BE2C (cell line): Measurements from ENCODE around the gene FHL3.

Source experiments
- DNase-seq: peaks from one replicate; pipeline ENCODE4 v3.0.0-alpha.2; 2020
- H3K27me3 ChIP-seq: fragments of 250-450 bp; sonication (Bioruptor Pico); 2 replicates; pipeline ENCODE4 v1.5.1; 2020; ENCODE audit warnings: mild to moderate bottlenecking
- H3K36me3 ChIP-seq: fragments of 250-450 bp; sonication (Bioruptor Pico); 2 replicates; pipeline ENCODE4 v1.5.1; 2020; ENCODE audit warnings: mild to moderate bottlenecking
- H3K4me1 ChIP-seq: fragments of 250-450 bp; sonication (Bioruptor Pico); 2 replicates; pipeline ENCODE4 v1.5.1; 2020
- H3K4me3 ChIP-seq: 2 replicates; pipeline ENCODE4 v1.5.1; 2011; ENCODE audit warnings: low read depth, low read length
- H3K9me3 ChIP-seq: fragments of 250-450 bp; sonication (Bioruptor Pico); 2 replicates; pipeline ENCODE4 v1.5.1; 2020
- TF ChIP-seq, protein P1 (sequence below): IDR thresholded peaks from 2 replicates; pipeline ENCODE4 v1.5.1; 2012; ENCODE audit warnings: mild to moderate bottlenecking, low read depth, low read length

Gene FHL3

DNA sequence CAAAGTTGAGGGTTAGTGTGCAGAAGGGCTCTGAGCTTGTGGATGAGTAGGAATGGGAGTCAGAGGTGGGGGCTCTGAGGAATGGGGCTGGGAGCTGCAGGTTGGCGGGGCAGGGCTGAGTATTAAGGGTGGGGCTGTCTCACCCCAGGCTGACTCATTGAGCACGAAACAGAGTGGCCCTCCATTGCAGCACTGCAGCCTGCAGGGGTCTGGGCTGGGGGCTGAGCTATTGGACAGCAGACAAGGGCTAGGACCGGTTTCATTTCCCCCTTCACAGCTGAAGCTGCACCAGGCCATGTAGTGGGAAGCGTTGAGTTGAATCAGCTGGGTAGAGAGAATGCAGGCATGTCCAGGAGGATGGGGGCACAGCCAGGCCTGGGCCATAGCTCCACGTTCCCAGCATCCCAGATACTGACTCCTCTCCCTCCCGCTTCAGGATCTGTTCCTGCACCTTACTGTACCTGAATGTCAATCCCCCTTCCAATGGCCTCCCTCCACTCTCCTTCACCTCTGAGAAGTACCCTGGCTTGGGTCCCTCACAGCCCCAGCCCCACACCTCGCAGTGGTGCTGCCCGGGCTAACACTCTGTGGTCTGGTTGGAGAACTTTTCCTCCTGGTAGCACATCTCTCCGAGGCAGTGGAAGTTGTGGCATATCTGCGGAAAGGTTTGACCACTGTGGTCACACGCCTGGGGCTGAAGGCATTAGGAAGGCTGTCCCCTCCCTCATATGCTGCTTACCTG, 54.1 kb downstream of the FHL3 start:
- Histone ChIP-seq H3K9me3 (no peaks in the 10 kb centered on the region), H3K4me1 (no peaks in the 10 kb centered on the region), H3K4me3 (no peak overlapping the region), H3K36me3 (no peaks in the 10 kb centered on the region), H3K27me3 (no peaks in the 10 kb centered on the region)
- no peak for DNase-seq
- TF ChIP-seq, protein P1, sequence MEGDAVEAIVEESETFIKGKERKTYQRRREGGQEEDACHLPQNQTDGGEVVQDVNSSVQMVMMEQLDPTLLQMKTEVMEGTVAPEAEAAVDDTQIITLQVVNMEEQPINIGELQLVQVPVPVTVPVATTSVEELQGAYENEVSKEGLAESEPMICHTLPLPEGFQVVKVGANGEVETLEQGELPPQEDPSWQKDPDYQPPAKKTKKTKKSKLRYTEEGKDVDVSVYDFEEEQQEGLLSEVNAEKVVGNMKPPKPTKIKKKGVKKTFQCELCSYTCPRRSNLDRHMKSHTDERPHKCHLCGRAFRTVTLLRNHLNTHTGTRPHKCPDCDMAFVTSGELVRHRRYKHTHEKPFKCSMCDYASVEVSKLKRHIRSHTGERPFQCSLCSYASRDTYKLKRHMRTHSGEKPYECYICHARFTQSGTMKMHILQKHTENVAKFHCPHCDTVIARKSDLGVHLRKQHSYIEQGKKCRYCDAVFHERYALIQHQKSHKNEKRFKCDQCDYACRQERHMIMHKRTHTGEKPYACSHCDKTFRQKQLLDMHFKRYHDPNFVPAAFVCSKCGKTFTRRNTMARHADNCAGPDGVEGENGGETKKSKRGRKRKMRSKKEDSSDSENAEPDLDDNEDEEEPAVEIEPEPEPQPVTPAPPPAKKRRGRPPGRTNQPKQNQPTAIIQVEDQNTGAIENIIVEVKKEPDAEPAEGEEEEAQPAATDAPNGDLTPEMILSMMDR = no peak

DNA sequence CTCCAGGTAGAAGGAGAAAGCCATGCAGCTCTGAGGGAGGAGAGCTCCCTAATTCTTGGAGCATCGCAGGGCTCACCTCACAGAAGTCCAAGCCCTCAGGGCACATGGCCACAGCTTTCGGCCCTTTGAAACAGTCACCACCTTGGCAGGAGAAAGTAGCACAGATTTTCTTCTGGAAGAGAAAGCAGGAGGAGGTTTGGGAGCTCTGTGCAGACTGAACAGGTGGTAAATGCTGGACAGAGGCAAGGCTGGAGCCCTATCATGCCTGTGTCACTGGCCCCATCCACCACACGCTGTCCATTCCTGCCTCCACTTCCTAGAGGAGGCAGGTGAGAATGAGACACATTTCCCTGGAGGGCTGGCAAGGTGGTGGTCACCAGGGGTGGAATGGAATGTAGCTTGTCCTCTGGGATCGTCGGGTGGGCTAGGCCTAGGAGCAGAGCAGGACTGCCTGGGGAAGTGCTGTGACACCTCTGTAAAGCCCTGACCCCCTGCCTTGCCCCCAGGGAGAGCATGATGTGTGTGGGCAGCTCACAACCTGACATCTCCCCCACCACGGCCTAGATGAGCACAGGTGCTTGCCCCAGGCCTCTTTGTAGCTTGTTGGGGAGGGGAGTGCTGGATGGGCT, 55.7 kb downstream of the FHL3 start:
- TF ChIP-seq, protein P1 = no peak
- H3K36me3 ChIP-seq = no peaks in the 10 kb centered on the region
- no peaks in the 10 kb centered on the region for H3K27me3 ChIP-seq
- no peaks in the 10 kb centered on the region for H3K9me3 ChIP-seq
- no peaks in the 10 kb centered on the region for H3K4me1 ChIP-seq
- no peak overlapping the region for H3K4me3 ChIP-seq
- DNase-seq = no peak

DNA sequence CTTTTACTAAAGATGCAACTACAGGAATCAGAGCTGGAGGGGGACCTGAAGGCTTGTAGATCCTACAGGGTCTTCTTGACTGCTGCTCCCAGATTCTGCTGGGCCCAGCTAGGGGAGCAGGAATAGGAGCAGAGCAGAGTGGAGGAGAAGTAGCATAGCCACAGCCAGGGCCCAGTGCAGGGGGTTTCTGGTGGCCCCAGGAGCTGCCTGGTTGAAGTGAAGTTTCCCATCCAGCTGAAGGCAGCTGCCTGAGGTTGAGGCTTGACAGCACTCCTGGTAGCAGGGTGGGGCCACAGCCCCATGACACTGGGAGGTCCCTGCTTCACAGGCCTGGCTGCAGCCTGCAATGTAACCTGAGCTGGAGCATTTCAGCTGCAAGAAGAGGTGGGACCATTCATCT, 56.5 kb downstream of the FHL3 start:
- no peak for DNase-seq
- Histone ChIP-seq H3K36me3 (no peaks in the 10 kb centered on the region), H3K9me3 (no peaks in the 10 kb centered on the region), H3K27me3 (no peaks in the 10 kb centered on the region), H3K4me3 (no peak overlapping the region), H3K4me1 (no peaks in the 10 kb centered on the region)
- TF ChIP-seq, protein P1 = no peak

DNA sequence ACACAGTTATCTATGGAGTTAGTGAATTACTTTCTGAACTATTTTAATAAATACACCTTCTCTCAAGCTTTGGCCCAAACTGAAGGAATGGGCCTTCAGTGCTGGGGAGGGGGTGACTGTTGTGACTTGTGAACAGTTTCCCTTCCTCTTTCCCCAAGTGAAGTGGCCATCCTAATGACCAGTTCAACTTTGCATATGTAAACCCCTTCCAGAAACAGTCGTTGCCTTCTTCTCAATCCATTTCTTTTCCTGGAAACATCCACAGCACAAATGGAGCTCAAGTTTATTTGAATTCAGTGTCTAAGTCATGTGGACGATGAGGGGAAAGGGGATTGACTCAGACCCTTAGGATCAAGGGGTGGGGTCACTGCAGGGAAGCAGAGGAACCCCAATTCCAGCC, 57.1 kb downstream of the FHL3 start:
- H3K9me3 ChIP-seq = no peaks in the 10 kb centered on the region
- no peaks in the 10 kb centered on the region for H3K36me3 ChIP-seq
- no peak overlapping the region for H3K4me3 ChIP-seq
- TF ChIP-seq, protein P1 = no peak
- DNase-seq = no peak
- H3K27me3 ChIP-seq = no peaks in the 10 kb centered on the region
- H3K4me1 ChIP-seq = no peaks in the 10 kb centered on the region

DNA sequence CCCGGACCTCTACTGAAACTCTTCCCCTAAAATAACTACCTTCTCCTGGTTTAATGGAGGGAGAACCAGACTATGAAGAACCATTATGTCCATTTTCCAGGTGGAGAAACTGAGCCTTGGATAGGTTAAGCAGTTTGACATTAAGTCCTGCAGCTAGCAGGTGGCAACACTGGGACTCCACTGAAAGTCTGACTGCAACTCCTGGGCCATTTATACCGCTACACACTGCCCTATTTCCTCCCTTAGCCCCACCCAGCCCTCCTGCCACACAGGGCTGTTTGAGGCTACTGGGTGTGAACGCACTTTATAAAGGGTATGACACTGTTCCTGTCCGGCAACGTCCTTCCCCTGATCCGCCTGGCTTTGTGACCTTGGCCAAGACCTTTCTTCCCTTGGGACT, 58.0 kb downstream of the FHL3 start:
- H3K4me1 ChIP-seq = no peaks in the 10 kb centered on the region
- TF ChIP-seq, protein P1 = no peak
- H3K36me3 ChIP-seq = no peaks in the 10 kb centered on the region
- DNase-seq = no peak
- H3K27me3 ChIP-seq = no peaks in the 10 kb centered on the region
- no peaks in the 10 kb centered on the region for H3K9me3 ChIP-seq
- H3K4me3 ChIP-seq = peak overlapping the region; percentile 66
